Prostate gland (tissue), 2 donors: Measurements from ENCODE around the gene ME3.

Experiments used
- POLR2A ChIP-seq: fragments of 450-650 bp; IDR thresholded peaks from one replicate; pipeline ENCODE4 v1.6.1; 2016; ENCODE audit warnings: antibody characterized with exemption, mild to moderate bottlenecking
- POLR2AphosphoS5 ChIP-seq: sonication (generic); formaldehyde crosslinking; IDR thresholded peaks from one replicate; pipeline ENCODE4 v1.6.1; 2017; ENCODE audit warnings: antibody characterized with exemption
- TF ChIP-seq, protein P1 (sequence below), 4 experiments: fragments of 200-600 bp in 2 of 4; fragments of 450-650 bp in 2 of 4; sonication (generic) in 2 of 4; IDR thresholded peaks; 1 replicate in 3 of 4; 2 replicates in 1 of 4; pipeline ENCODE4 v1.5.1; 2016 to 2019; ENCODE audit warnings: antibody characterized with exemption in 4 of 4, mild to moderate bottlenecking in 2 of 4, moderate library complexity in 2 of 4

- TF ChIP-seq, protein P1, sequence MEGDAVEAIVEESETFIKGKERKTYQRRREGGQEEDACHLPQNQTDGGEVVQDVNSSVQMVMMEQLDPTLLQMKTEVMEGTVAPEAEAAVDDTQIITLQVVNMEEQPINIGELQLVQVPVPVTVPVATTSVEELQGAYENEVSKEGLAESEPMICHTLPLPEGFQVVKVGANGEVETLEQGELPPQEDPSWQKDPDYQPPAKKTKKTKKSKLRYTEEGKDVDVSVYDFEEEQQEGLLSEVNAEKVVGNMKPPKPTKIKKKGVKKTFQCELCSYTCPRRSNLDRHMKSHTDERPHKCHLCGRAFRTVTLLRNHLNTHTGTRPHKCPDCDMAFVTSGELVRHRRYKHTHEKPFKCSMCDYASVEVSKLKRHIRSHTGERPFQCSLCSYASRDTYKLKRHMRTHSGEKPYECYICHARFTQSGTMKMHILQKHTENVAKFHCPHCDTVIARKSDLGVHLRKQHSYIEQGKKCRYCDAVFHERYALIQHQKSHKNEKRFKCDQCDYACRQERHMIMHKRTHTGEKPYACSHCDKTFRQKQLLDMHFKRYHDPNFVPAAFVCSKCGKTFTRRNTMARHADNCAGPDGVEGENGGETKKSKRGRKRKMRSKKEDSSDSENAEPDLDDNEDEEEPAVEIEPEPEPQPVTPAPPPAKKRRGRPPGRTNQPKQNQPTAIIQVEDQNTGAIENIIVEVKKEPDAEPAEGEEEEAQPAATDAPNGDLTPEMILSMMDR (IDR thresholded peaks at IDR 0.05) = no peak
- TF ChIP-seq POLR2A (no peak), POLR2AphosphoS5 (peak; percentile 34)
Measured at GRCh38 chr11:86515297-86516094, 156.9 kb downstream of the ME3 start.
